HepG2 (cell line): ENCODE results near the gene ADIRF. TPM values are rescaled to one million over a fixed set of nuclear protein-coding genes. Genes with fewer than 3 reads are reported as not detected.
A peak's percentile ranks its signal among the peaks of the same experiment; 100 is the strongest.
"Not testable (repeated sequence)": the region's sequence is repeated elsewhere in the genome, so short reads cannot be mapped to it uniquely, and the experiment has no call there.

Experiments used
- ATAC-seq: fragments of 200-7000 bp; cut with Tn5 transposase; 3 replicates; pipeline ENCODE4 v1.9.1; 2020; ENCODE audit warnings: mild to moderate bottlenecking, moderate library complexity
- BruUV-seq: library from RNA; stranded (reverse); fragments of 400-500 nt; replicated peaks from 2 replicates; lab custom pipeline; 2021; lab: Mats Ljungman, UMichigan
- CTCF ChIA-PET: fragments of 300-600 bp; formaldehyde crosslinking; extraction: SDS; loops from one replicate; lab custom pipeline; 2021; ENCODE audit warnings: low total read pairs, inconsistent platforms, low intra/inter-chr PET ratio; lab: Yijun Ruan, JAX
- POLR2A ChIA-PET: fragments of 350-600 bp; sonication (Branson Sonifier 250); formaldehyde crosslinking; loops from one replicate; lab custom pipeline; 2020; ENCODE audit warnings: antibody characterized with exemption, inconsistent platforms; lab: Yijun Ruan, JAX
- DNase-seq: peaks from one replicate; pipeline ENCODE4 v3.0.0-alpha.2; 2015; ENCODE audit warnings: low spot score
- FAIRE-seq: peaks from 3 replicates; lab custom pipeline; 2011; peaks lifted over from hg19 to GRCh38; lab: Jason Lieb, UNC
- H2AFZ ChIP-seq: one replicate; pipeline ENCODE4 v1.6.1; 2011; ENCODE audit warnings: low read length, inconsistent platforms
- H3K27ac ChIP-seq: fragments of 300-600 bp; 3 replicates; pipeline ENCODE4 v1.8.0; 2011; ENCODE audit warnings: mixed run types, mild to moderate bottlenecking, mixed read lengths, low read length, inconsistent platforms; ENCODE audit not compliant: insufficient read depth; ENCODE audit errors: extremely low read length
- H3K27me3 ChIP-seq, 2 experiments: fragments of 200-600 bp in 1 of 2; 2 replicates in 1 of 2; 3 replicates in 1 of 2; pipeline versions ENCODE4 v1.6.0 to v1.8.0; 2011; ENCODE audit warnings: low read length in 2 of 2, mild to moderate bottlenecking in 2 of 2, moderate library complexity in 2 of 2, inconsistent platforms in 1 of 2; ENCODE audit not compliant: insufficient read depth in 2 of 2, control insufficient read depth in 1 of 2
- H3K36me3 ChIP-seq, 2 experiments: fragments of 200-600 bp in 1 of 2; replicated peaks in 1 of 2; 2 replicates in 1 of 2; 3 replicates in 1 of 2; pipeline versions ENCODE4 v1.5.1 to v1.8.0; 2011; ENCODE audit warnings: low read length in 2 of 2, inconsistent platforms in 1 of 2; ENCODE audit not compliant: insufficient read depth in 2 of 2, control insufficient read depth in 1 of 2
- H3K4me1 ChIP-seq: 2 replicates; pipeline ENCODE4 v1.5.1; 2012; ENCODE audit warnings: low read length, inconsistent platforms; ENCODE audit not compliant: insufficient read depth
- H3K4me2 ChIP-seq: 2 replicates; pipeline ENCODE4 v1.6.0; 2011; ENCODE audit warnings: low read depth, low read length, inconsistent platforms
- H3K4me3 ChIP-seq, 3 experiments: fragments of 200-600 bp in 1 of 3; sonication (generic), shearing (Covaris generic) in 1 of 3; replicated peaks in 1 of 3; 2 replicates each; pipeline ENCODE4 v1.5.1; 2011 to 2016; ENCODE audit warnings: low read length in 3 of 3, inconsistent platforms in 2 of 3, low read depth in 2 of 3, mild to moderate bottlenecking in 2 of 3, control low read depth in 1 of 3, mixed read lengths in 1 of 3; ENCODE audit not compliant: insufficient read depth in 1 of 3
- H3K79me2 ChIP-seq: one replicate; pipeline ENCODE4 v1.6.1; 2011; ENCODE audit warnings: low read length, inconsistent platforms; ENCODE audit not compliant: insufficient read depth
- H3K9ac ChIP-seq: 2 replicates; pipeline ENCODE4 v1.6.0; 2011; ENCODE audit warnings: mild to moderate bottlenecking, low read depth, low read length, inconsistent platforms; ENCODE audit not compliant: insufficient read depth
- H3K9me3 ChIP-seq: 2 replicates; pipeline ENCODE4 v1.5.1; 2012; ENCODE audit warnings: mild to moderate bottlenecking, low read length
- H4K20me1 ChIP-seq: 2 replicates; pipeline ENCODE4 v1.6.0; 2011; ENCODE audit warnings: inconsistent platforms, mild to moderate bottlenecking, low read length, moderate library complexity; ENCODE audit not compliant: insufficient read depth
- EZH2 ChIP-seq: conservative IDR thresholded peaks from 2 replicates; pipeline ENCODE4 v1.6.1; 2012; ENCODE audit warnings: mild to moderate bottlenecking, low read depth, low read length, moderate library complexity
- SALL1 ChIP-seq: sonication (generic); formaldehyde crosslinking; IDR thresholded peaks from 2 replicates; pipeline ENCODE4 v1.8.0; 2022; ENCODE audit warnings: mild to moderate bottlenecking, missing genetic modification reagents
- ZFAT ChIP-seq: sonication (generic); formaldehyde crosslinking; conservative IDR thresholded peaks from 2 replicates; pipeline ENCODE4 v1.8.1; 2023; ENCODE audit warnings: missing genetic modification reagents, inconsistent platforms
- ZNF451 ChIP-seq: sonication (generic); formaldehyde crosslinking; IDR thresholded peaks from 2 replicates; pipeline ENCODE4 v1.5.0; 2020; ENCODE audit warnings: mild to moderate bottlenecking, missing genetic modification reagents
- ZNF496 ChIP-seq: sonication (generic); formaldehyde crosslinking; IDR thresholded peaks from 2 replicates; pipeline ENCODE4 v1.8.1; 2023; ENCODE audit warnings: mild to moderate bottlenecking, moderate library complexity, missing genetic modification reagents; ENCODE audit not compliant: insufficient replicate concordance
- ZNF660 ChIP-seq: sonication (generic); formaldehyde crosslinking; IDR thresholded peaks from 2 replicates; pipeline ENCODE4 v1.5.1; 2020; ENCODE audit warnings: mild to moderate bottlenecking, low read depth, missing genetic modification reagents, borderline replicate concordance
- WGBS: methylation state at CpG from one replicate; pipeline ENCODE4 v1.1.6; 2017; ENCODE audit warnings: low lambda C conversion rate; 5-methylcytosine and 5-hydroxymethylcytosine counted together
- in situ Hi-C: cut with HindIII; loops from 2 replicates; pipeline ENCODE4 v1.10.0; 2017; ENCODE audit warnings: low pct_unique_long_range_greater_than_20kb; ENCODE audit not compliant: extremely low pct_ligation_motif_present
- intact Hi-C: fragments of 100-400 bp; cut with micrococcal nuclease; formaldehyde crosslinking; loops from one replicate; pipeline ENCODE4 v1.10.0; 2022; ENCODE audit not compliant: unreplicated experiment
- polyA plus RNA-seq, 8 experiments: library from polyadenylated mRNA; depleted of rRNA in 3 of 8; stranded (reverse) in 7 of 8; unstranded in 1 of 8; fragments of >200 nt; fragmentation: Illumina TruSeq in 4 of 8; extraction: Trizol in 4 of 8; gene quantifications; 2 replicates each; pipeline versions ENCODE4 v1.2.1 to v1.2.3, GENCODE V29; 2011 to 2016; ENCODE audit warnings: low read depth in 4 of 8, missing spikeins in 1 of 8, mixed read lengths in 1 of 8; ENCODE audit not compliant: insufficient read depth in 1 of 8
- total RNA-seq, 5 experiments: library from RNA; depleted of rRNA; stranded (reverse); fragments of >200 nt; fragmentation: Illumina TruSeq; extraction: Trizol; gene quantifications; 2 replicates each; pipeline ENCODE4 v1.2.3, GENCODE V29; 2016; ENCODE audit warnings: low read depth in 1 of 5
- TF ChIP-seq, protein P1 (sequence below): IDR thresholded peaks from 2 replicates; pipeline ENCODE4 v1.6.1; 2016; ENCODE audit warnings: control low read depth
- TF ChIP-seq, protein P2 (sequence below): fragments of 450-650 bp; IDR thresholded peaks from 2 replicates; pipeline ENCODE4 v1.6.1; 2016

ADIRF gene
- total and polyA plus RNA-seq, 2 of the 13 experiments (the other 11 are each of a cell fraction or from before 2014, with no cell fraction given) = 0.13 to 0.40 TPM

DNA sequence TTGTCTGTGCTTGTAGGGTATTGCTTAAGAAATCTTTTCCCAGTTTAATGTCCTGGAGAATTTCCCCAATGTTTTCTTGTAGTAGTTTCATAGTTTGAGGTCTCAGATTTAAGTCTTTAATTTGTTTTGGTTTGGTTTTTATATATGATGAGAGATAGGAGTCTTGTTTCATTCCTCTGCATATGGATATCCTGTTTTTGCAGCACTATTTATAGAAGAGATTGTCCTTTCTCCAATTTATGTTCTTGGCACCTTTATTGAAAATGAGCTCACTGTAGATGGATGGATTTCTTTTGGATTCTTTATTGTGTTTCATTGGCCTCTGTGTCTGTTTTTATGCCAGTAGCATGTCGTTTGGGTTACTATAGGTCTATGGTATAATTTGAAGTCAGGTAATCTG is 20.2 kb downstream of the ADIRF start:
- H3K4me1 ChIP-seq = no peaks in the 10 kb centered on the region
- CTCF ChIA-PET = no interaction called here
- FAIRE-seq = no peak
- H2AFZ ChIP-seq = no peak overlapping the region
- WGBS = 0% methylated on average over 1 of the region's 1 CpG
- no peak for DNase-seq
- no peak overlapping the region for H3K4me3 ChIP-seq
- H3K36me3 ChIP-seq = no peaks in the 10 kb centered on the region
- no peaks in the 10 kb centered on the region for H3K79me2 ChIP-seq
- in situ Hi-C loops = no loop called here
- H3K27me3 ChIP-seq = peaks cover 2 to 8% of the 10 kb centered on the region in 2 experiments; a peak in 2 of 5 replicates
- no peak for TF ChIP-seq SALL1 (CRISPR knock-in tag)
- TF ChIP-seq ZNF660 (CRISPR knock-in tag) = no peak
- TF ChIP-seq EZH2 = no peak
- TF ChIP-seq, protein P1, sequence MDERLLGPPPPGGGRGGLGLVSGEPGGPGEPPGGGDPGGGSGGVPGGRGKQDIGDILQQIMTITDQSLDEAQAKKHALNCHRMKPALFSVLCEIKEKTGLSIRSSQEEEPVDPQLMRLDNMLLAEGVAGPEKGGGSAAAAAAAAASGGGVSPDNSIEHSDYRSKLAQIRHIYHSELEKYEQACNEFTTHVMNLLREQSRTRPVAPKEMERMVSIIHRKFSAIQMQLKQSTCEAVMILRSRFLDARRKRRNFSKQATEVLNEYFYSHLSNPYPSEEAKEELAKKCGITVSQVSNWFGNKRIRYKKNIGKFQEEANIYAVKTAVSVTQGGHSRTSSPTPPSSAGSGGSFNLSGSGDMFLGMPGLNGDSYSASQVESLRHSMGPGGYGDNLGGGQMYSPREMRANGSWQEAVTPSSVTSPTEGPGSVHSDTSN (CRISPR knock-in tag) = no peak
- TF ChIP-seq ZFAT (CRISPR knock-in tag) = no peak
- no peak for TF ChIP-seq ZNF451
- TF ChIP-seq ZNF496 = no peak
- no peak for ATAC-seq
- H3K4me2 ChIP-seq = no peak overlapping the region
- POLR2A ChIA-PET = no interaction called here
- no peak overlapping the region for H3K27ac ChIP-seq
- no peaks in the 10 kb centered on the region for H3K9me3 ChIP-seq
- no peak overlapping the region for H3K9ac ChIP-seq
- no peaks in the 10 kb centered on the region for H4K20me1 ChIP-seq
- intact Hi-C loops = no loop called here
- BruUV-seq = no TSS peak

DNA sequence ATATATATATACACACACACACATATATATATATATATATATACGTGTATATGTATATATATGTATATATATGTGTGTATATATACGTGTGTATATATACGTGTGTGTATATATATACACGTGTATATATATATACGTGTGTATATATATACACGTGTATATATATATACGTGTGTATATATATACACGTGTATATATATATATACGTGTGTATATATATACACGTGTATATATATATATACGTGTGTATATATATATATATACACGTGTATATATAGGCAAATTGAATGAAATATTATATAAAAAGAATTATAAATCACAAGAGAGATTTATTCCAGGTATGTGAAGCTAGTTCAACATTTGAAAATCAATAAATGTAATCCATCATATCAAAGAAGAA is 23.1 kb downstream of the ADIRF start:
- DNase-seq, H3K9ac ChIP-seq, H3K36me3 ChIP-seq, intact Hi-C loops, H3K27me3 ChIP-seq, H2AFZ ChIP-seq, H3K9me3 ChIP-seq, FAIRE-seq, H3K4me1 ChIP-seq, H3K27ac ChIP-seq, CTCF ChIA-PET, H3K4me3 ChIP-seq, H4K20me1 ChIP-seq, ATAC-seq, POLR2A ChIA-PET, H3K4me2 ChIP-seq, in situ Hi-C loops, BruUV-seq, H3K79me2 ChIP-seq: not testable (repeated sequence)
- 48% methylated on average over 12 of the region's 12 CpGs for WGBS
- TF ChIP-seq, protein P2, sequence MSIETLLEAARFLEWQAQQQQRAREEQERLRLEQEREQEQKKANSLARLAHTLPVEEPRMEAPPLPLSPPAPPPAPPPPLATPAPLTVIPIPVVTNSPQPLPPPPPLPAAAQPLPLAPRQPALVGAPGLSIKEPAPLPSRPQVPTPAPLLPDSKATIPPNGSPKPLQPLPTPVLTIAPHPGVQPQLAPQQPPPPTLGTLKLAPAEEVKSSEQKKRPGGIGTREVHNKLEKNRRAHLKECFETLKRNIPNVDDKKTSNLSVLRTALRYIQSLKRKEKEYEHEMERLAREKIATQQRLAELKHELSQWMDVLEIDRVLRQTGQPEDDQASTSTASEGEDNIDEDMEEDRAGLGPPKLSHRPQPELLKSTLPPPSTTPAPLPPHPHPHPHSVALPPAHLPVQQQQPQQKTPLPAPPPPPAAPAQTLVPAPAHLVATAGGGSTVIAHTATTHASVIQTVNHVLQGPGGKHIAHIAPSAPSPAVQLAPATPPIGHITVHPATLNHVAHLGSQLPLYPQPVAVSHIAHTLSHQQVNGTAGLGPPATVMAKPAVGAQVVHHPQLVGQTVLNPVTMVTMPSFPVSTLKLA = peak; percentile 64
